ENCODE results near the gene DNAJB14.

DNAJB14 gene

GRCh38 chr4:99853999-99854398, 92.4 kb downstream of the DNAJB14 start:
- TF ChIP-seq CTCF (conservative IDR thresholded peaks at IDR 0.05) (no peak), ZFX (IDR thresholded peaks at IDR 0.05) (no peak)
- H3K27ac ChIP-seq = no peak overlapping the region

- H3K27ac ChIP-seq = no peak overlapping the region
- TF ChIP-seq CTCF (conservative IDR thresholded peaks at IDR 0.05) (no peak), ZFX (IDR thresholded peaks at IDR 0.05) (no peak)
Observed at GRCh38 chr4:99853190-99853589, 93.2 kb downstream of the DNAJB14 start.

GRCh38 chr4:99852199-99852749, 94.1 kb downstream of the DNAJB14 start:
- TF ChIP-seq ZFX (IDR thresholded peaks at IDR 0.05) (no peak), CTCF (conservative IDR thresholded peaks at IDR 0.05) (no peak)
- no peak overlapping the region for H3K27ac ChIP-seq

- no peak overlapping the region for H3K27ac ChIP-seq
Observed at GRCh38 chr4:99848591-99849001, 97.8 kb downstream of the DNAJB14 start.

GRCh38 chr4:99847362-99847976, 98.9 kb downstream of the DNAJB14 start:
- H3K27ac ChIP-seq = no peak overlapping the region
- no peak for TF ChIP-seq ZFX (IDR thresholded peaks at IDR 0.05)
- TF ChIP-seq CTCF (conservative IDR thresholded peaks at IDR 0.05) = no peak

More at GRCh38 chr4:99848591-99849001, 97.8 kb downstream of the DNAJB14 start:
- TF ChIP-seq CTCF (conservative IDR thresholded peaks at IDR 0.05) (no peak), ZFX (IDR thresholded peaks at IDR 0.05) (no peak)

GRCh38 chr4:99846891-99847290, 99.5 kb downstream of the DNAJB14 start:
- no peak for TF ChIP-seq CTCF (conservative IDR thresholded peaks at IDR 0.05)
- TF ChIP-seq ZFX (IDR thresholded peaks at IDR 0.05) = no peak
- H3K27ac ChIP-seq = no peak overlapping the region
